ENCODE measurements around the gene LIMCH1. TPM values are rescaled to one million over a fixed set of nuclear protein-coding genes. Genes with fewer than 3 reads are reported as not detected.

LIMCH1 gene
- total RNA-seq, 1 experiment from 2014 or later = 19.7 TPM

DNA sequence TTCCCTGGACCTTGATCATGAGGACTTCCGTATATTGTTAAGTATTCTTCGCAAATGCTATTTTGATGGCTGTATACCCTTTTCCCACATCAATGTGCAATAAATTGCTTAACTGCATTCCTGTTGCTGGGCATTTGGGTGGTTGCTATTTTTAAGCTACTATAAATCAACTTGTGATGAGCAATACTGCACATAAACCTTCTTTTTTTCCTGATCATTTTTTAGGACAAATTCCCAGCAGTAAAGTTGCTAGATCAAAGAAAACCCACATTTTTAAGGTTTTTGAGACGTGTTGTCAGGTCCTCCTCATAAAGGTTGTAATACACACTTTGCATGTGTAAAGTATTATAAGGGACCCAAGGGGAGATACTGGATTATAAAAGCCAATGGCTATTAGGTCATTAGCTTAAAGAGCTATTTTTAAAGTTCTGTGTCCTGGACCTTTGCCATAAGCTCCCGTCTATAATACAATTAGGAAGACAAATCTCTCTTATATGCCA is 35.6 kb downstream of the LIMCH1 start:
- ChIA-PET POLR2A (ENCODE audit: unreplicated experiment) (interaction anchor here (0.6 kb wide), 1 partner anchor 157 kb away, joined by 5 read pairs; no protein-coding TSS in a partner anchor), CTCF (no interaction called here)
- Histone ChIP-seq H3K9ac (ENCODE audit: low read length) (no peak overlapping the region), H3K27ac (ENCODE audit: low read length) (peak overlapping the region; percentile 36), H3K4me3 (ENCODE audit: low read length) (no peak overlapping the region), H3K4me2 (ENCODE audit: low read length) (no peak overlapping the region), H3K79me2 (ENCODE audit: low read length) (no peaks in the 10 kb centered on the region), H2AFZ (ENCODE audit: low read length) (no peak overlapping the region), H3K27me3 (ENCODE audit: low read length) (no peaks in the 10 kb centered on the region), H3K36me3 (ENCODE audit: low read depth, low read length) (no peaks in the 10 kb centered on the region), H3F3A (ENCODE audit: low read length, unreplicated experiment) (peaks cover 3% of the 10 kb centered on the region), H3K9me2 (replicated peaks; ENCODE audit: low read length) (no peaks in the 10 kb centered on the region), H4K20me1 (ENCODE audit: low read length) (no peaks in the 10 kb centered on the region), H3K9me3 (ENCODE audit: low read length) (no peaks in the 10 kb centered on the region), H3K4me1 (ENCODE audit: insufficient read depth, low read length) (peaks cover 25% of the 10 kb centered on the region)
- peak; percentile 57 for DNase-seq
- ATAC-seq = no peak
- TF ChIP-seq EZH2phosphoT487 (IDR thresholded peaks at IDR 0.05; ENCODE audit: borderline replicate concordance, low read length) = no peak
- intact Hi-C loops (cut with micrococcal nuclease) = no loop called here
- no TSS peak for BruUV-seq (replicated peaks)

- H3K79me2 ChIP-seq (ENCODE audit: low read length) = no peaks in the 10 kb centered on the region
- no peaks in the 10 kb centered on the region for H3K27me3 ChIP-seq (ENCODE audit: low read length)
- CTCF ChIA-PET = no interaction called here
- H3K9me3 ChIP-seq (ENCODE audit: low read length) = no peaks in the 10 kb centered on the region
- H3K4me3 ChIP-seq (ENCODE audit: low read length) = 0 out of 2 replicates have a peak overlapping the region, but pooled peaks have one; percentile 2
- no TSS peak for BruUV-seq (replicated peaks)
- peaks cover 25% of the 10 kb centered on the region for H3K4me1 ChIP-seq (ENCODE audit: insufficient read depth, low read length)
- H4K20me1 ChIP-seq (ENCODE audit: low read length) = no peaks in the 10 kb centered on the region
- H2AFZ ChIP-seq (ENCODE audit: low read length) = no peak overlapping the region
- H3K9me2 ChIP-seq (replicated peaks; ENCODE audit: low read length) = no peaks in the 10 kb centered on the region
- TF ChIP-seq CTCF (conservative IDR thresholded peaks at IDR 0.05; ENCODE audit: low read depth, low read length) (no peak), EZH2phosphoT487 (IDR thresholded peaks at IDR 0.05; ENCODE audit: borderline replicate concordance, low read length) (no peak), EZH2 (IDR thresholded peaks at IDR 0.05; ENCODE audit: low read length, unreplicated experiment) (no peak)
- POLR2A ChIA-PET (ENCODE audit: unreplicated experiment) = interaction anchor here (0.6 kb wide), 1 partner anchor 293 kb away, joined by 5 read pairs; no protein-coding TSS in a partner anchor
- DNase-seq (peak; percentile 82), ATAC-seq (peak; percentile 55; the same call in 1 of the 2 replicates)
- no peak overlapping the region for H3K9ac ChIP-seq (ENCODE audit: low read length)
- H3K36me3 ChIP-seq (ENCODE audit: low read depth, low read length) = no peaks in the 10 kb centered on the region
- intact Hi-C loops (cut with micrococcal nuclease) = loop anchor here (1.0 kb wide), 1 partner anchor 256 kb away; no protein-coding TSS in a partner anchor
- H3F3A ChIP-seq (ENCODE audit: low read length, unreplicated experiment) = peaks cover 3% of the 10 kb centered on the region
- peak overlapping the region; percentile 74 for H3K27ac ChIP-seq (ENCODE audit: low read length)
- peak overlapping the region; percentile 74 for H3K4me2 ChIP-seq (ENCODE audit: low read length)
Measured at GRCh38 chr4:41575207-41575606, 37.2 kb downstream of the LIMCH1 start.

DNA sequence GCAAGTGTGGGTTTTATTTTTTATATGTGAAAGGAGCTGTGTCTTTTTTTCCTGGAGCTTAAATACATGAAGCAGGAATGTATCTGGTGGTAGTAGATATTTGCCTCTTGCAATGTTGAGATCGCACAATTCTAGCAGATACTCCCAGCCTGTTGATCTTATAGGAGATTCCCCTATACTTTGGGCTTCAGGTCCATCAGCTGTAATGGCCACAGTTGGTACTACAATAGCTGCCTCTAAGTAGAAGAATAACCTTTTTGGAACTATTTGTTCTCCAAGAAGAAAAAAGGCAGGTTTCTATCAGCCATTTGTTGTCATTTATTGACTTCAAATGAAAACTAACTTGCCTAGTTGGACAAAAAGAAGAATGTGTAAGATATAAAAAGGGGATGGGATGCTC is 37.7 kb downstream of the LIMCH1 start:
- Histone ChIP-seq H3K9me2 (replicated peaks; ENCODE audit: low read length) (no peaks in the 10 kb centered on the region), H3K4me3 (ENCODE audit: low read length) (0 out of 2 replicates have a peak overlapping the region, but pooled peaks have one; percentile 2), H3K4me1 (ENCODE audit: insufficient read depth, low read length) (peaks cover 25% of the 10 kb centered on the region), H3K9ac (ENCODE audit: low read length) (no peak overlapping the region), H3K79me2 (ENCODE audit: low read length) (no peaks in the 10 kb centered on the region), H3K9me3 (ENCODE audit: low read length) (no peaks in the 10 kb centered on the region), H3F3A (ENCODE audit: low read length, unreplicated experiment) (peaks cover 3% of the 10 kb centered on the region), H3K36me3 (ENCODE audit: low read depth, low read length) (no peaks in the 10 kb centered on the region), H4K20me1 (ENCODE audit: low read length) (no peaks in the 10 kb centered on the region), H3K4me2 (ENCODE audit: low read length) (peak overlapping the region; percentile 36), H3K27me3 (ENCODE audit: low read length) (no peaks in the 10 kb centered on the region), H3K27ac (ENCODE audit: low read length) (peak overlapping the region; percentile 54), H2AFZ (ENCODE audit: low read length) (no peak overlapping the region)
- CTCF ChIA-PET = no interaction called here
- DNase-seq (peak; percentile 13), ATAC-seq (no peak; the same call in 1 of the 2 replicates)
- BruUV-seq (replicated peaks) = no TSS peak
- POLR2A ChIA-PET (ENCODE audit: unreplicated experiment) = no interaction called here
- intact Hi-C loops (cut with micrococcal nuclease) = loop anchor here (1.0 kb wide), 1 partner anchor 256 kb away; no protein-coding TSS in a partner anchor
- TF ChIP-seq CTCF (conservative IDR thresholded peaks at IDR 0.05; ENCODE audit: low read depth, low read length) = no peak
- TF ChIP-seq EZH2phosphoT487 (IDR thresholded peaks at IDR 0.05; ENCODE audit: borderline replicate concordance, low read length) = no peak
- no peak for TF ChIP-seq EZH2 (IDR thresholded peaks at IDR 0.05; ENCODE audit: low read length, unreplicated experiment)

Data from PC-3 (cell line).